SK-N-MC (cell line): ENCODE results near the gene RABAC1.
A peak's percentile ranks its signal among the peaks of the same experiment; 100 is the strongest.
"Not testable (repeated sequence)": the region's sequence is repeated elsewhere in the genome, so short reads cannot be mapped to it uniquely, and the experiment has no call there.

Experiments used
- DNase-seq: peaks from one replicate; pipeline ENCODE4 v3.0.0-alpha.2; 2011; ENCODE audit warnings: low read depth, low spot score
- H3K27ac ChIP-seq: fragments of 200-600 bp; sonication (generic); 2 replicates; pipeline ENCODE4 v1.5.1; 2016; ENCODE audit warnings: mixed run types
- H3K36me3 ChIP-seq: fragments of 200-600 bp; sonication (generic); 2 replicates; pipeline ENCODE4 v1.6.1; 2017; ENCODE audit warnings: antibody characterized with exemption, low read length, mixed read lengths; ENCODE audit not compliant: insufficient read depth
- H3K4me3 ChIP-seq: fragments of 200-600 bp; sonication (generic); 2 replicates; pipeline ENCODE4 v1.5.1; 2016
- H3K9ac ChIP-seq: fragments of 200-600 bp; sonication (generic); 2 replicates; pipeline ENCODE4 v1.8.0; 2017; ENCODE audit warnings: mixed run types, mixed read lengths; ENCODE audit not compliant: insufficient read length
- H3K9me3 ChIP-seq: fragments of 200-600 bp; sonication (generic); 2 replicates; pipeline ENCODE4 v1.6.1; 2017; ENCODE audit warnings: low read depth, mild to moderate bottlenecking, antibody characterized with exemption, low read length, moderate library complexity, mixed read lengths
- EZH2 ChIP-seq: fragments of 200-600 bp; sonication (generic); IDR thresholded peaks from one replicate; pipeline ENCODE4 v1.6.1; 2017; ENCODE audit warnings: antibody characterized with exemption
- FOXP2 ChIP-seq: optimal IDR thresholded peaks from 2 replicates; pipeline ENCODE3; 2011; ENCODE audit warnings: mild to moderate bottlenecking, moderate library complexity; ENCODE audit not compliant: insufficient read depth; ENCODE audit errors: extremely low read length, control extremely low read depth
- POLR2AphosphoS5 ChIP-seq: IDR thresholded peaks from 2 replicates; pipeline ENCODE4 v1.6.1; 2012; ENCODE audit warnings: mild to moderate bottlenecking, low read depth, low read length, borderline replicate concordance

RABAC1 gene

DNA sequence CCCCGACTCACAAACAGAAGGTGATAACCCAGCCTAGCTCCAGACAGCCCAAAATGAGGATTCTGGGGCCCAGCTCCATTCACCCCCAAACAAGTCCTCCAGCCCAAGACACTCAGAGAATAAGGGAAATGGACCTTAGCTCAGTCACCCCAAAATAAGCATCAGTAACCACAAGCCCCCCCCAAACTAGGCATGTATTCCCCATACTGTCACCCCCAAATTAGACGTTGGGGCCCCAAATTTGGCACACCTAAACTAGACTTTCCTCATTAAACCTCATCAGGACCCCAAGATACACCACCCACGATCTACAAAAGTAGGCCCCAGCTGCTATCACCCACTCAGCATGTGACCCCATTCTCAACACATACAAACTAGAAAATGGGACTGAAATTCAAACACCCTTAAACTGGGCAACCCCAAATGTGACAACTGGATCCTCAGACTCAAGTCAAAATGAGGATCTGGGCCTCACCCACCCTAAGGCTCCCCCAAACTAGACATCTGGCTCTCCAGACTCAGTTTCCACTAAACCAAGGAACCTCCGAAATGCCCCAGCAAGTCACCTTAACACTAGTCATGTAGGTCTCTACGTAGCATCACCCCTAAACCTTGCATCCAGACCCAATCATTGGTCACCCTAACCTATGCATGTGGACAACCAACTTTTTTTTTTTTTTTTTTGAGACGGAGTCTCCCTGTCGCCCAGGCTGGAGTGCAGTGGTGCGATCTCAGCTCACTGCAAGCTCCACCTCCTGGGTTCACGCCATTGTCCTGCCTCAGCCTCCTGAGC lies 17.5 kb downstream of the RABAC1 start:
- no peak for DNase-seq
- H3K27ac ChIP-seq: no peak overlapping the region
- H3K9ac ChIP-seq: no peak overlapping the region
- no peaks in the 10 kb centered on the region for H3K9me3 ChIP-seq
- no peak overlapping the region for H3K4me3 ChIP-seq
- no peaks in the 10 kb centered on the region for H3K36me3 ChIP-seq
- no peak for TF ChIP-seq POLR2AphosphoS5
- no peak for TF ChIP-seq FOXP2
- TF ChIP-seq EZH2: no peak

GRCh38 chr19:41940731-41941409 lies 18.3 kb downstream of the RABAC1 start:
- Histone ChIP-seq H3K9me3 (no peaks in the 10 kb centered on the region), H3K4me3 (no peak overlapping the region; the same call in 1 of the 2 replicates), H3K27ac (no peak overlapping the region), H3K36me3 (no peaks in the 10 kb centered on the region), H3K9ac (no peak overlapping the region)
- TF ChIP-seq EZH2 (no peak), POLR2AphosphoS5 (no peak), FOXP2 (no peak)
- DNase-seq: no peak

DNA sequence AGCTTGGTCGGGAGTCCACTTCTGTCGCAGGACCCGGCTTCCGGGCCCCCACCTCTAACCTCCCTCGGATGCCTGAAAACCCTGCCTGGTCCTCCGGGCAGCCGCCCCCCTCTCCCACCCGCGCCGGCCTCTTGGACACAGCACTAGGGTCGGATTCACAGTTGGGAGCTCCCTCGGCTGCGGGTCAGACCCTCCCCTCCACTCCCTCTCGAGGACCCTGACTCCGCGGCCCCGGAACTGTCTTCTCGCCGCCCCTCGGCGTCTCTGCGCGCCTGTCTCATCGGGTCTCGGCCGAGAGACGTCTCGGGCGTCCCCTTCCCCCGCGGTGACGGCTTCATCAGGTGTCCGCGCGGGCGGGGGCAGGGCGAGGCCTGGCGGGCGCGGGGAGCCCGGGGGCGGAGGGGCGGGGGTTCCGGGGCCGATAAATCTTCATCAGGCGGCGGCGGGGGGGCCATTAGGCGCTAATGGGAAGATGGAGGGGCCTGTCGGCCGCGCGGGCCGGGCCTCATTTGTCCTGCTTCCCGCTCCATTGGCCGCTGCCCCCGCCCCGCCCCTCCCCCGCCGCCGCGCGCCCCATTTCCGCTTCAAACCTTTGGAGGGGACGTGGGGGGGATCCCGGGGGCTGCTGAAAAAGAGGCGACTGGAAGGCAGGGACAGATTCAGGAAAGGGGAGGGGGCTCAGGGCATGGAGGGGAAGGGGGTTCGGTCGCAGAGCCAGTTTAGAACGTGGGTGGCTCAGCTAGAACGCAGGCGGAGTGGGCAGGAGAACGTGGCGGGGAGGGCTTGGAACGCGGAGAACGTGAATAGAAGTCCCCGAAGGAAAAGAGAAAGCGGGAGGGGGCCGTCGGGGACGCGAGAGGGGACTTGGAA lies 19.0 kb downstream of the RABAC1 start:
- DNase-seq: no peak
- H3K27ac ChIP-seq: no peak overlapping the region
- H3K9ac ChIP-seq: no peak overlapping the region
- no peak overlapping the region; the same call in 1 of the 2 replicates for H3K4me3 ChIP-seq
- TF ChIP-seq POLR2AphosphoS5: no peak
- TF ChIP-seq FOXP2: no peak
- TF ChIP-seq EZH2: no peak
- H3K36me3 ChIP-seq: no peaks in the 10 kb centered on the region
- H3K9me3 ChIP-seq: no peaks in the 10 kb centered on the region

- not testable (repeated sequence) for H3K36me3 ChIP-seq, H3K9ac ChIP-seq, H3K4me3 ChIP-seq, DNase-seq, H3K9me3 ChIP-seq, H3K27ac ChIP-seq
These were observed 19.9 kb downstream of the RABAC1 start for GRCh38 chr19:41939209-41939608.

DNA sequence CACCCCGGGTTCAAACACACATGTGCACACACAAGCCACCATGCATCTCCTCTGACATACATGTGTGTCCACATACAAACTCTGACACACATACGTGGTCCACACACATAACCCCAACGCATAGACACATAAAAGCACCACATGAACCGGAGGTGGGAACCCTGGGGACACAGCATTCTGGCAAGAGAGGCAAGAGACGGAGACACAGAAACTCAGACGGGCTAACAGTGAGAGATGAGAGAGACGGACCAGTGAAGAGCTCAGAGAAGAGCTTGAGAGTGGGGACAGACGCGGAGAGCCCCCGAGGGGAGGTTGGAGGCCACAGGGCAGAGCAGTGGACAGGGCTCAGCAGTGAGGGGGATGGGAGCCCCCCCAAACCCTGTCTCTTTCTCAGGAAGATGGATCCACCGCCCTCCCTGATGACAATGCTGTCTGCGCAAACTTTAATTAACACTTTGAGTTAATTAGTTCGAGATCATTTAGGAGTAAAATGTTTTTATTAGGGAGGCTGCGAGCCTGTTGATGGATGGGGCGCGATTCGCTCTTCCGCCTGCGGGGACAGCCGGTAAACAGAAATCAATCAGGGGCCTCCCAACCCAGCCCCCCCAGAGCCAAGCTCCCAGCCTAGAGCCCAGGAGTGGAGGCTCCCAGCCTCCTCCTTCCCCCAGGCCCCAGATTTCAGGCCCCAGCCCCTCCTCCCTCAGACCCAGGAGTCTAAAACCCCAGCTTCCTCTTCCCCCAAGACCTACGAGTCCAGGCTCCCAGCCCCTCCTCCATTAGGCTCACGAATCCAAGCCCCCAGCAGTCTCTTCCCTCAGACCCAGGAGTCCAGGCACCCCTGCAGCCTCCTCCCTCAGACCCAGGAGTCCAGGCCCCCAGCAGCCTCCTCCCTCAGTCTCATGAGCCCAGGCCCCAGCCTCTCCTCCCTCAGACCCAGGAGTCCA lies 21.3 kb downstream of the RABAC1 start:
- no peak for DNase-seq
- H3K27ac ChIP-seq: peak overlapping the region; percentile 60
- no peak overlapping the region for H3K9ac ChIP-seq
- no peak overlapping the region for H3K4me3 ChIP-seq
- no peaks in the 10 kb centered on the region for H3K36me3 ChIP-seq
- no peaks in the 10 kb centered on the region for H3K9me3 ChIP-seq
- no peak for TF ChIP-seq FOXP2
- TF ChIP-seq POLR2AphosphoS5: no peak
- TF ChIP-seq EZH2: no peak

GRCh38 chr19:41936961-41937360 lies 22.2 kb downstream of the RABAC1 start:
- no peaks in the 10 kb centered on the region for H3K36me3 ChIP-seq
- no peak overlapping the region for H3K9ac ChIP-seq
- no peak for DNase-seq
- H3K27ac ChIP-seq: peak overlapping the region; percentile 61
- H3K4me3 ChIP-seq: no peak overlapping the region
- no peaks in the 10 kb centered on the region for H3K9me3 ChIP-seq
- TF ChIP-seq EZH2 (no peak), FOXP2 (no peak), POLR2AphosphoS5 (no peak)

- Histone ChIP-seq H3K27ac (peak overlapping the region; percentile 61), H3K4me3 (no peak overlapping the region), H3K36me3 (no peaks in the 10 kb centered on the region), H3K9me3 (no peaks in the 10 kb centered on the region), H3K9ac (no peak overlapping the region)
- TF ChIP-seq POLR2AphosphoS5: no peak
- TF ChIP-seq FOXP2: no peak
- TF ChIP-seq EZH2: no peak
- no peak for DNase-seq
These were observed 22.7 kb downstream of the RABAC1 start for GRCh38 chr19:41936416-41936850.
